Neural cell (in vitro differentiated cells): ENCODE measurements around the gene ALK. TPM values are rescaled to one million over a fixed set of nuclear protein-coding genes. Genes with fewer than 3 reads are reported as not detected.

Experiments
- H2AFZ ChIP-seq: fragments of 200-600, 300-800 bp; sonication (generic), shearing (Covaris generic); 2 replicates; pipeline ENCODE4 v1.6.0; 2014; ENCODE audit warnings: low read depth, mild to moderate bottlenecking, antibody characterized with exemption, low read length, moderate library complexity
- H3F3A ChIP-seq: fragments of 200-600 bp; shearing (Covaris generic); 2 replicates; pipeline ENCODE4 v1.6.1; 2016; ENCODE audit warnings: mild to moderate bottlenecking, moderate library complexity, mixed read lengths, antibody characterized with exemption, low read length; ENCODE audit not compliant: insufficient read depth, poor library complexity, severe bottlenecking
- H3K27ac ChIP-seq: fragments of 200-600, 300-800 bp; sonication (generic), shearing (Covaris generic); 2 replicates; pipeline ENCODE4 v1.5.1; 2014; ENCODE audit warnings: mild to moderate bottlenecking, low read length, moderate library complexity
- H3K27me3 ChIP-seq: fragments of 300-800, 200-600 bp; sonication (generic), shearing (Covaris generic); 2 replicates; pipeline ENCODE4 v1.6.0; 2014; ENCODE audit warnings: mild to moderate bottlenecking, low read depth, low read length, moderate library complexity; ENCODE audit not compliant: insufficient read depth
- H3K36me3 ChIP-seq: fragments of 300-800, 200-600 bp; sonication (generic), shearing (Covaris generic); 2 replicates; pipeline ENCODE4 v1.5.1; 2014; ENCODE audit warnings: mild to moderate bottlenecking, antibody characterized with exemption, low read length, moderate library complexity; ENCODE audit not compliant: insufficient read depth
- H3K4me2 ChIP-seq: fragments of 300-800, 200-600 bp; sonication (generic), shearing (Covaris generic); 2 replicates; pipeline ENCODE4 v1.6.0; 2014; ENCODE audit warnings: mild to moderate bottlenecking, low read length
- H3K4me3 ChIP-seq: fragments of 300-800, 200-600 bp; sonication (generic), shearing (Covaris generic); 2 replicates; pipeline ENCODE4 v1.5.1; 2014; ENCODE audit warnings: mild to moderate bottlenecking, low read length, moderate library complexity
- H3K79me2 ChIP-seq: fragments of 200-600 bp; shearing (Covaris generic); replicated peaks from 2 replicates; pipeline ENCODE4 v1.6.0; 2014; ENCODE audit warnings: mild to moderate bottlenecking, low read length, moderate library complexity; ENCODE audit not compliant: insufficient read depth
- H3K9ac ChIP-seq: fragments of 300-800, 200-600 bp; sonication (generic), shearing (Covaris generic); 2 replicates; pipeline ENCODE4 v1.6.1; 2016; ENCODE audit warnings: mild to moderate bottlenecking, low read length, mixed read lengths
- H3K9me2 ChIP-seq: fragments of 200-600 bp; shearing (Covaris generic); 2 replicates; pipeline ENCODE4 v1.6.1; 2016; ENCODE audit warnings: mild to moderate bottlenecking, low read length, mixed read lengths; ENCODE audit not compliant: insufficient read depth
- H3K9me3 ChIP-seq: fragments of 200-600, 300-800 bp; sonication (generic), shearing (Covaris generic); 2 replicates; pipeline ENCODE4 v1.6.1; 2016; ENCODE audit warnings: mild to moderate bottlenecking, mixed run types, low read length, moderate library complexity, mixed read lengths
- H4K20me1 ChIP-seq: fragments of 200-600 bp; shearing (Covaris generic); 2 replicates; pipeline ENCODE4 v1.6.1; 2016; ENCODE audit warnings: mild to moderate bottlenecking, mixed run types; ENCODE audit not compliant: insufficient read depth
- EP300 ChIP-seq: fragments of 450-650 bp; conservative IDR thresholded peaks from 2 replicates; pipeline ENCODE4 v1.6.1; 2014; ENCODE audit warnings: antibody characterized with exemption, mild to moderate bottlenecking, moderate library complexity; ENCODE audit not compliant: poor library complexity, severe bottlenecking
- EZH2 ChIP-seq: fragments of 200-600, 300-800 bp; shearing (Covaris generic), sonication (generic); IDR thresholded peaks from 2 replicates; pipeline ENCODE4 v1.6.1; 2014; ENCODE audit warnings: antibody characterized with exemption, low read length, borderline replicate concordance, mild to moderate bottlenecking; ENCODE audit not compliant: insufficient read depth, poor library complexity, severe bottlenecking
- MXI1 ChIP-seq: fragments of 450-650 bp; conservative IDR thresholded peaks from 2 replicates; pipeline ENCODE4 v1.6.1; 2014; ENCODE audit warnings: antibody characterized with exemption, mild to moderate bottlenecking; ENCODE audit not compliant: poor library complexity, severe bottlenecking
- POLR2AphosphoS5 ChIP-seq: IDR thresholded peaks from 2 replicates; pipeline ENCODE4 v1.6.1; 2012
- RAD21 ChIP-seq: fragments of 450-650 bp; conservative IDR thresholded peaks from 2 replicates; pipeline ENCODE4 v1.6.1; 2014; ENCODE audit warnings: antibody characterized with exemption, mild to moderate bottlenecking, moderate library complexity
- REST ChIP-seq: IDR thresholded peaks from 2 replicates; pipeline ENCODE4 v1.6.1; 2012; ENCODE audit warnings: borderline replicate concordance
- SMC3 ChIP-seq: fragments of 450-650 bp; conservative IDR thresholded peaks from 2 replicates; pipeline ENCODE4 v1.6.1; 2014; ENCODE audit warnings: antibody characterized with exemption, mild to moderate bottlenecking, moderate library complexity; ENCODE audit not compliant: poor library complexity
- TAF1 ChIP-seq: IDR thresholded peaks from 2 replicates; pipeline ENCODE4 v1.6.1; 2012; ENCODE audit warnings: low read depth
- polyA plus RNA-seq: library from polyadenylated mRNA; depleted of rRNA; stranded (reverse); fragments of >200 nt; gene quantifications from 2 replicates; pipeline ENCODE4 v1.2.3, GENCODE V29; 2014
- TF ChIP-seq, protein P1 (sequence below): fragments of 450-650 bp; IDR thresholded peaks from 2 replicates; pipeline ENCODE4 v1.5.1; 2014; ENCODE audit warnings: antibody characterized with exemption, mild to moderate bottlenecking, moderate library complexity; ENCODE audit not compliant: poor library complexity, severe bottlenecking

Gene ALK
- polyA plus RNA-seq, 1 donor from 2014 or later, result 7.1 TPM

- Histone ChIP-seq H3K36me3 (no peaks in the 10 kb centered on the region), H3K27ac (no peak overlapping the region), H2AFZ (no peak overlapping the region), H3K9ac (no peak overlapping the region), H3K4me2 (no peak overlapping the region), H3K4me3 (no peak overlapping the region), H3F3A (no peaks in the 10 kb centered on the region), H3K9me2 (no peaks in the 10 kb centered on the region), H3K79me2 (no peaks in the 10 kb centered on the region), H4K20me1 (no peaks in the 10 kb centered on the region), H3K9me3 (no peaks in the 10 kb centered on the region), H3K27me3 (no peaks in the 10 kb centered on the region)
- TF ChIP-seq TAF1 (no peak), MXI1 (no peak), RAD21 (no peak), EP300 (no peak), EZH2 (no peak), SMC3 (no peak), POLR2AphosphoS5 (no peak), REST (no peak)
- TF ChIP-seq, protein P1, sequence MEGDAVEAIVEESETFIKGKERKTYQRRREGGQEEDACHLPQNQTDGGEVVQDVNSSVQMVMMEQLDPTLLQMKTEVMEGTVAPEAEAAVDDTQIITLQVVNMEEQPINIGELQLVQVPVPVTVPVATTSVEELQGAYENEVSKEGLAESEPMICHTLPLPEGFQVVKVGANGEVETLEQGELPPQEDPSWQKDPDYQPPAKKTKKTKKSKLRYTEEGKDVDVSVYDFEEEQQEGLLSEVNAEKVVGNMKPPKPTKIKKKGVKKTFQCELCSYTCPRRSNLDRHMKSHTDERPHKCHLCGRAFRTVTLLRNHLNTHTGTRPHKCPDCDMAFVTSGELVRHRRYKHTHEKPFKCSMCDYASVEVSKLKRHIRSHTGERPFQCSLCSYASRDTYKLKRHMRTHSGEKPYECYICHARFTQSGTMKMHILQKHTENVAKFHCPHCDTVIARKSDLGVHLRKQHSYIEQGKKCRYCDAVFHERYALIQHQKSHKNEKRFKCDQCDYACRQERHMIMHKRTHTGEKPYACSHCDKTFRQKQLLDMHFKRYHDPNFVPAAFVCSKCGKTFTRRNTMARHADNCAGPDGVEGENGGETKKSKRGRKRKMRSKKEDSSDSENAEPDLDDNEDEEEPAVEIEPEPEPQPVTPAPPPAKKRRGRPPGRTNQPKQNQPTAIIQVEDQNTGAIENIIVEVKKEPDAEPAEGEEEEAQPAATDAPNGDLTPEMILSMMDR, result no peak
These were observed 624.8 kb downstream of the ALK start for GRCh38 chr2:29296585-29296984.

DNA sequence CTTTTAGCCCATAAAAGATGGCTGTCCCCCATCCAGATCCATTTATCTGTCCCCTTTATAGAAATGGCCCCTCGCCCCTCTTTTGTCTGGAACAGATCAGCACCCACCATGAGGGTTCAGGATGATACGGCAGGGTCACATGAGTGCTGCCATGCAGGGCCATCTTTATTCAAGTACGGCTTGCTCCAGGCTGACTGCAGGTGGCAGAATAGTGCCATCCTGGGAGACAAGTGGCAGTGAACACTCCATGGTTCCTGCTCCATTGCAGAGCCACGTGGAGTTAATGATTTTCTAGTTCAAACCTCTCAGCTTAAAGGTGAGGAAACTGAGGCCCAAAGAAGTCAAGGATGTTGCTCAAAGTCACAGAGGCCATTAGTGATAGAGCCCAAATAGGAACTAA lies 625.5 kb downstream of the ALK start:
- Histone ChIP-seq H2AFZ (no peak overlapping the region), H3K9me2 (no peaks in the 10 kb centered on the region), H3K9me3 (no peaks in the 10 kb centered on the region), H3K4me2 (no peak overlapping the region), H3K9ac (no peak overlapping the region), H3K79me2 (no peaks in the 10 kb centered on the region), H3F3A (no peaks in the 10 kb centered on the region), H4K20me1 (no peaks in the 10 kb centered on the region), H3K4me3 (no peak overlapping the region), H3K36me3 (no peaks in the 10 kb centered on the region), H3K27me3 (no peaks in the 10 kb centered on the region), H3K27ac (no peak overlapping the region)
- TF ChIP-seq MXI1 (no peak), RAD21 (peak; percentile 67), EZH2 (no peak), EP300 (no peak), POLR2AphosphoS5 (no peak), SMC3 (peak; percentile 70), TAF1 (no peak), REST (no peak)
- TF ChIP-seq, protein P1, result peak; percentile 61
